ENCODE measurements around the gene DEUP1. TPM values are rescaled to one million over a fixed set of nuclear protein-coding genes. Genes with fewer than 3 reads are reported as not detected.

DEUP1 gene
- total and polyA plus RNA-seq, 2 donors (not counting 1 experiment from before 2014, with no cell fraction given) = not detected

GRCh38 chr11:93480756-93481155 is 150.2 kb downstream of the DEUP1 start:
- H3K4me1 ChIP-seq (ENCODE audit: control insufficient read depth in 2 of 2, insufficient read depth in 2 of 2, low read length in 2 of 2) = no peaks in the 10 kb centered on the region
- no peak overlapping the region for H3K27ac ChIP-seq (ENCODE audit: low read length in 2 of 2)
- intact Hi-C loops (cut with micrococcal nuclease) = no loop called here
- no peak overlapping the region for H2AFZ ChIP-seq (ENCODE audit: insufficient read depth, low read depth, low read length, poor library complexity, severe bottlenecking)
- H3K4me3 ChIP-seq (ENCODE audit: control extremely low read depth in 1 of 5, extremely low read depth in 1 of 5, insufficient read depth in 1 of 5, low read depth in 2 of 5, low read length in 4 of 5) = no peak overlapping the region
- CTCF ChIA-PET = interaction anchor here (0.7 kb wide), 1 partner anchor 1671 kb away, joined by 4 read pairs; no protein-coding TSS in a partner anchor
- Mint-ChIP-seq H3K4me1 (no peaks in the 10 kb centered on the region), H3K27ac (no peak overlapping the region), H3K9me3 (ENCODE audit: insufficient read depth) (no peaks in the 10 kb centered on the region), H3K4me3 (no peak overlapping the region), H3K27me3 (no peaks in the 10 kb centered on the region)
- H3K4me2 ChIP-seq (replicated peaks; ENCODE audit: low read depth, low read length, poor library complexity, severe bottlenecking) = no peak overlapping the region
- H3K9ac ChIP-seq (ENCODE audit: low read length) = no peak overlapping the region
- no peaks in the 10 kb centered on the region for H3K27me3 ChIP-seq (replicated peaks in 1 of 4; ENCODE audit: control extremely low read depth in 1 of 4, control insufficient read depth in 3 of 4, insufficient read depth in 4 of 4, low read length in 3 of 4)
- H3K36me3 ChIP-seq (replicated peaks in 1 of 2; ENCODE audit: control extremely low read depth in 1 of 2, control insufficient read depth in 1 of 2, extremely low read depth in 1 of 2, insufficient read depth in 2 of 2, low read length in 1 of 2) = no peaks in the 10 kb centered on the region
- DNase-seq (no peak), ATAC-seq (ENCODE audit: low read depth) (no peak)
- WGBS (ENCODE audit: insufficient coverage) = no CpG with 5 or more reads among the region's 1 CpG
- H4K20me1 ChIP-seq (ENCODE audit: control insufficient read depth, insufficient read depth, low read length, poor library complexity, severe bottlenecking) = no peaks in the 10 kb centered on the region
- H3K9me3 ChIP-seq (ENCODE audit: control extremely low read depth in 1 of 3, control insufficient read depth in 2 of 3, insufficient read depth in 1 of 3, low read length in 2 of 3) = no peaks in the 10 kb centered on the region
- POLR2A ChIA-PET = no interaction called here
- TF ChIP-seq EZH2 (IDR thresholded peaks at IDR 0.05; ENCODE audit: borderline replicate concordance, insufficient read depth, low read depth, low read length, poor library complexity, severe bottlenecking) = no peak
- TF ChIP-seq, protein P1, sequence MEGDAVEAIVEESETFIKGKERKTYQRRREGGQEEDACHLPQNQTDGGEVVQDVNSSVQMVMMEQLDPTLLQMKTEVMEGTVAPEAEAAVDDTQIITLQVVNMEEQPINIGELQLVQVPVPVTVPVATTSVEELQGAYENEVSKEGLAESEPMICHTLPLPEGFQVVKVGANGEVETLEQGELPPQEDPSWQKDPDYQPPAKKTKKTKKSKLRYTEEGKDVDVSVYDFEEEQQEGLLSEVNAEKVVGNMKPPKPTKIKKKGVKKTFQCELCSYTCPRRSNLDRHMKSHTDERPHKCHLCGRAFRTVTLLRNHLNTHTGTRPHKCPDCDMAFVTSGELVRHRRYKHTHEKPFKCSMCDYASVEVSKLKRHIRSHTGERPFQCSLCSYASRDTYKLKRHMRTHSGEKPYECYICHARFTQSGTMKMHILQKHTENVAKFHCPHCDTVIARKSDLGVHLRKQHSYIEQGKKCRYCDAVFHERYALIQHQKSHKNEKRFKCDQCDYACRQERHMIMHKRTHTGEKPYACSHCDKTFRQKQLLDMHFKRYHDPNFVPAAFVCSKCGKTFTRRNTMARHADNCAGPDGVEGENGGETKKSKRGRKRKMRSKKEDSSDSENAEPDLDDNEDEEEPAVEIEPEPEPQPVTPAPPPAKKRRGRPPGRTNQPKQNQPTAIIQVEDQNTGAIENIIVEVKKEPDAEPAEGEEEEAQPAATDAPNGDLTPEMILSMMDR (IDR thresholded peaks at IDR 0.05) = no peak
- H3K79me2 ChIP-seq (ENCODE audit: control insufficient read depth, insufficient read depth, low read length) = no peaks in the 10 kb centered on the region

GRCh38 chr11:93481279-93481678 is 150.7 kb downstream of the DEUP1 start:
- no peak overlapping the region for H3K27ac Mint-ChIP-seq
- CTCF ChIA-PET = interaction anchor here (0.7 kb wide), 1 partner anchor 1670 kb away, joined by 4 read pairs; no protein-coding TSS in a partner anchor

More at GRCh38 chr11:93481279-93481678, 150.7 kb downstream of the DEUP1 start:
- Histone ChIP-seq H4K20me1 (ENCODE audit: control insufficient read depth, insufficient read depth, low read length, poor library complexity, severe bottlenecking) (no peaks in the 10 kb centered on the region), H2AFZ (ENCODE audit: insufficient read depth, low read depth, low read length, poor library complexity, severe bottlenecking) (no peak overlapping the region), H3K9ac (ENCODE audit: low read length) (no peak overlapping the region), H3K4me1 (ENCODE audit: control insufficient read depth in 2 of 2, insufficient read depth in 2 of 2, low read length in 2 of 2) (no peaks in the 10 kb centered on the region), H3K27ac (ENCODE audit: low read length in 2 of 2) (no peak overlapping the region), H3K4me3 (ENCODE audit: control extremely low read depth in 1 of 5, extremely low read depth in 1 of 5, insufficient read depth in 1 of 5, low read depth in 2 of 5, low read length in 4 of 5) (no peak overlapping the region), H3K79me2 (ENCODE audit: control insufficient read depth, insufficient read depth, low read length) (no peaks in the 10 kb centered on the region), H3K9me3 (ENCODE audit: control extremely low read depth in 1 of 3, control insufficient read depth in 2 of 3, insufficient read depth in 1 of 3, low read length in 2 of 3) (no peaks in the 10 kb centered on the region), H3K36me3 (replicated peaks in 1 of 2; ENCODE audit: control extremely low read depth in 1 of 2, control insufficient read depth in 1 of 2, extremely low read depth in 1 of 2, insufficient read depth in 2 of 2, low read length in 1 of 2) (no peaks in the 10 kb centered on the region), H3K4me2 (replicated peaks; ENCODE audit: low read depth, low read length, poor library complexity, severe bottlenecking) (no peak overlapping the region), H3K27me3 (replicated peaks in 1 of 4; ENCODE audit: control extremely low read depth in 1 of 4, control insufficient read depth in 3 of 4, insufficient read depth in 4 of 4, low read length in 3 of 4) (no peaks in the 10 kb centered on the region)
- no peaks in the 10 kb centered on the region for H3K4me1 Mint-ChIP-seq
- ATAC-seq (ENCODE audit: low read depth) (no peak), DNase-seq (no peak)
- H3K4me3 Mint-ChIP-seq = no peak overlapping the region
- POLR2A ChIA-PET = no interaction called here
- H3K27me3 Mint-ChIP-seq = no peaks in the 10 kb centered on the region
- TF ChIP-seq, protein P1 (IDR thresholded peaks at IDR 0.05) = no peak
- no peak for TF ChIP-seq EZH2 (IDR thresholded peaks at IDR 0.05; ENCODE audit: borderline replicate concordance, insufficient read depth, low read depth, low read length, poor library complexity, severe bottlenecking)
- intact Hi-C loops (cut with micrococcal nuclease) = no loop called here
- WGBS (ENCODE audit: insufficient coverage) = over 99% methylated on average over 12 of the region's 16 CpGs
- no peaks in the 10 kb centered on the region for H3K9me3 Mint-ChIP-seq (ENCODE audit: insufficient read depth)
